NT2/D1 (cell line): ENCODE measurements around the gene NFIX.

Experiments used
- DNase-seq: peaks from one replicate; pipeline ENCODE4 v3.0.0-alpha.2; 2011; ENCODE audit warnings: low read depth, low spot score
- H3K27me3 ChIP-seq: 2 replicates; pipeline ENCODE4 v1.6.0; 2011; ENCODE audit warnings: mild to moderate bottlenecking; ENCODE audit not compliant: insufficient read length, insufficient read depth
- H3K36me3 ChIP-seq: 2 replicates; pipeline ENCODE4 v1.6.1; 2011; ENCODE audit warnings: mild to moderate bottlenecking, low read length, mixed read lengths; ENCODE audit not compliant: insufficient read depth, insufficient read length
- H3K4me1 ChIP-seq: 2 replicates; pipeline ENCODE4 v1.5.1; 2011; ENCODE audit not compliant: insufficient read depth, insufficient read length
- H3K4me3 ChIP-seq: 2 replicates; pipeline ENCODE4 v1.5.1; 2011; ENCODE audit warnings: low read depth; ENCODE audit not compliant: insufficient read length
- H3K9ac ChIP-seq: 2 replicates; pipeline ENCODE4 v1.6.0; 2011; ENCODE audit warnings: low read depth; ENCODE audit not compliant: insufficient read length
- H3K9me3 ChIP-seq: 2 replicates; pipeline ENCODE4 v1.5.1; 2011; ENCODE audit warnings: mild to moderate bottlenecking, low read length; ENCODE audit not compliant: insufficient read depth
- SUZ12 ChIP-seq: IDR thresholded peaks from 2 replicates; pipeline ENCODE4 v1.6.1; 2011; ENCODE audit not compliant: insufficient read length, insufficient read depth; ENCODE audit errors: extremely low read depth
- YY1 ChIP-seq: IDR thresholded peaks from 2 replicates; pipeline ENCODE4 v1.6.1; 2011; ENCODE audit not compliant: insufficient read length, insufficient read depth
- ZNF274 ChIP-seq: IDR thresholded peaks from 2 replicates; pipeline ENCODE4 v1.6.1; 2011; ENCODE audit warnings: mild to moderate bottlenecking, low read depth, low read length

NFIX gene

DNA sequence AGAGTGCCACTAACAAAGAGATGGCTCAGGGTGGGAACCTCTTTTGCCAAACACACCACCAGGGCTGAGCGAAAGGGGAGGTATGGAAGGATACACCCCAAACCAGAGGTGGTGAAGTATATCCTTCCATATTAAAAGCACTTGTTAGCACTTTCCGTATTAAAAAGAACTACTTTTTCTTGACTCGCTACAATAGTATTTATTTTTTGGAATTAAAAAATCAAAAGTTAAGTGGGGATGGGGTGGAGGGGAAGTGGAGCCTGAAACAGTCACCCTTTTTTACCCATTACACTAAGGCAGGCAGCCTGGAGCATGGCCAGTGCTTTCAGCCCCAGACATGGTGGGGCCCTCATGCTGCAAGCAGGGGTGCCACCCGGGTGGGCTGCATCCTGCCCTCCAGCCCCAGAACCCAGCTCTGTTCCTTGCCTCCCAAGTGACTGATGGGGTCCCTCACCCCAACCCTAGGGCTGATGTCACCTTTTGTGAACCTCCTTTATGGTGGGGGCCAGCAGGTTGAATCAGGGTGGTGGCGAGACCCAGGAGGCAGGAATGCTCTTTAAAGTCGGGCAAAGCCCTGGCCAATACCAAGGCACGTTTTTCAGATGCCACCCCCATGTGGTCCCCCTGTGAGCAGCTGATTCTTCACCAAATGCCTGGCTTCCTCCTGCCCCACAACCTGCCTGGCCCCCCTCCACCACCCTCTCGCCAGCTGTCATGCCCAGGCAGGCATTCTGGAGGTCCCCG is 76.3 kb downstream of the NFIX start:
- DNase-seq = no peak
- Histone ChIP-seq H3K9ac (no peak overlapping the region), H3K36me3 (no peaks in the 10 kb centered on the region), H3K4me1 (peaks cover 17% of the 10 kb centered on the region), H3K4me3 (no peak overlapping the region), H3K9me3 (no peaks in the 10 kb centered on the region), H3K27me3 (peaks cover 38% of the 10 kb centered on the region)
- no peak for TF ChIP-seq SUZ12

- no peak overlapping the region for H3K9ac ChIP-seq
- no peak for DNase-seq
- no peaks in the 10 kb centered on the region for H3K36me3 ChIP-seq
- TF ChIP-seq YY1 = no peak
- TF ChIP-seq SUZ12 = no peak
- no peak for TF ChIP-seq ZNF274
- H3K4me3 ChIP-seq = no peak overlapping the region
- peaks cover 17% of the 10 kb centered on the region for H3K4me1 ChIP-seq
- peaks cover 38% of the 10 kb centered on the region for H3K27me3 ChIP-seq
- no peaks in the 10 kb centered on the region for H3K9me3 ChIP-seq
These were observed 77.1 kb downstream of the NFIX start for GRCh38 chr19:13072188-13072908.

DNA sequence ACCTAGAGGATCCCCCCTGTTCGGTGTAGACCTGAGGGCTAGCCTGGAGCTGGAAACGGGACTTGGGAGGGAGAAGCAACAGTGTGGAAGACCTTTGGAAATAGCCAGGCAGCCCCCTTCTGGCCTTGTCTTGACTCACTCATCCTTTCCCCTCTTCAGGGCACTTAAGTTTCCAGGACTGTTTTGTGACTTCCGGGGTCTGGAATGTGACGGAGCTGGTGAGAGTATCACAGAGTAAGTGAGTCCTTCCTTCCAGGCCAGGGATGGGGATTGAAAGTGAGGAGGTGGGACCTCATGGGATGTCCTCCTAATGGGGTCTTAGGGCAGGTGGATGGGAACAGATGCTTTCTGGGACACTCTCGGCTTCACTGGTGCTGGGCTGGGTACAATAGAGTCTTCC is 78.0 kb downstream of the NFIX start:
- Histone ChIP-seq H3K4me3 (no peak overlapping the region), H3K9me3 (no peaks in the 10 kb centered on the region), H3K36me3 (no peaks in the 10 kb centered on the region), H3K4me1 (peaks cover 27% of the 10 kb centered on the region), H3K27me3 (peaks cover 40% of the 10 kb centered on the region), H3K9ac (no peak overlapping the region)
- no peak for DNase-seq
- TF ChIP-seq YY1 = no peak
- no peak for TF ChIP-seq SUZ12
- TF ChIP-seq ZNF274 = no peak

- Histone ChIP-seq H3K27me3 (peaks cover 32% of the 10 kb centered on the region), H3K4me1 (peaks cover 34% of the 10 kb centered on the region), H3K9me3 (no peaks in the 10 kb centered on the region), H3K9ac (no peak overlapping the region), H3K4me3 (no peak overlapping the region), H3K36me3 (no peaks in the 10 kb centered on the region)
- TF ChIP-seq YY1 (no peak), ZNF274 (no peak)
- DNase-seq = no peak
These were observed 79.1 kb downstream of the NFIX start for GRCh38 chr19:13074378-13074777.

- Histone ChIP-seq H3K9ac (no peak overlapping the region), H3K4me3 (no peak overlapping the region), H3K27me3 (peaks cover 22% of the 10 kb centered on the region), H3K9me3 (no peaks in the 10 kb centered on the region), H3K4me1 (peaks cover 33% of the 10 kb centered on the region), H3K36me3 (no peaks in the 10 kb centered on the region)
- no peak for TF ChIP-seq ZNF274
- TF ChIP-seq YY1 = no peak
- no peak for TF ChIP-seq SUZ12
- no peak for DNase-seq
These were observed 81.0 kb downstream of the NFIX start for GRCh38 chr19:13076320-13076719.

DNA sequence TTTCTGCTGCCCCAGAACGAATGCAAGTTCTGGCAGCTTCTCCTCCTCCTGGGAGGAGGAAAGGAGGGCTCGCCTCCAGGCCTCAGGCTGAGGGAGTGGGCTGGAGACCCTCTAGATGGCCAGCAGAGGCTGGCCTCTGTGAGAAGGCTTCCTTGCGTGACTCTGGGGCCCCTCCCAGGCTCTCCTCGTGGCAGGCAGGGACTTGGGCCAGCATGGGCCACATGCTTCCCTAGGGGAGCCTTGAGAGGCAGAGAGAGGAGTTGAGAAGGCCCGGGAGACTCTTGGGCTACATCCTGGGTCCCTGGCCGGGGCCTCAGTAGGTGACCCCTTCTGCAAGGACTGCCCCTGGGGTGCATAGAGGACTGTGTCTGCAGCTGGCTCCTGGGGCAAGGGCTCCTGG is 81.5 kb downstream of the NFIX start:
- TF ChIP-seq ZNF274 (no peak), SUZ12 (no peak)
- H3K9ac ChIP-seq = peak overlapping the region; percentile 27
- peaks cover 35% of the 10 kb centered on the region for H3K4me1 ChIP-seq
- H3K9me3 ChIP-seq = no peaks in the 10 kb centered on the region
- peaks cover 22% of the 10 kb centered on the region for H3K27me3 ChIP-seq
- no peak for DNase-seq
- H3K36me3 ChIP-seq = no peaks in the 10 kb centered on the region
- H3K4me3 ChIP-seq = no peak overlapping the region

GRCh38 chr19:13077240-13077639 is 82.0 kb downstream of the NFIX start:
- Histone ChIP-seq H3K9me3 (no peaks in the 10 kb centered on the region), H3K4me3 (no peak overlapping the region), H3K27me3 (peaks cover 21% of the 10 kb centered on the region), H3K4me1 (peaks cover 39% of the 10 kb centered on the region), H3K36me3 (no peaks in the 10 kb centered on the region), H3K9ac (peak overlapping the region; percentile 27)
- TF ChIP-seq SUZ12 (no peak), ZNF274 (no peak), YY1 (no peak)
- DNase-seq = no peak
